Measurements from ENCODE around the gene TEDDM1.

DNA sequence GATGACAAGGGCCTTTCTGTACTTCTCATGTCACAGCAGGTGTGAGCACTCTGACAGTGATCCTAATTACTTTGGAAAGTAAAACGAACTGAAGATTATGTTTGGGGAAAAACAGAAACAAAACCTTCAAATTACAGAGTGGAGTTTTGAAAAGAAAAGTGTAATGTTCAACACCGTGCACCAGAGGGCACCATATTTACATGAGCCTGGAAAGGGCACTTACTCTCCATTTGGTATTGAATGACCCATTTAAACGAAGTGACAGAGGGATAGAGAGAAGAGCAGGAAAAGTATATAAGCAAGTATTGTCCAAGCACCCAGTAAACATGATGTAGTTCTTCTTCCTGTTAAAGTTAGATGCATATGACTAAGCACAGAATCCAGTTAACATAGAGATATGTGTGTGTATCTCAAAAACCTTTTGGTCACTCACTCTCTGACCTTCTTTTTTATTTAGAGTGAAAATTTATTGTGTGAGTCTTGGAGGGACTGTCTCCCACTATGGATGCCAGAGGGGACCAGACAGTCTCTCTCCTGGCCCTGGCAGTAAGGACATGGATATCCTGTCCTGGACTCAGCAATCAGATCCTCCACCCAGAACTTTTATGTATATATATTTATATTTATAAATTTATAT lies 45.7 kb upstream of the TEDDM1 start:
- TF ChIP-seq, protein P1, sequence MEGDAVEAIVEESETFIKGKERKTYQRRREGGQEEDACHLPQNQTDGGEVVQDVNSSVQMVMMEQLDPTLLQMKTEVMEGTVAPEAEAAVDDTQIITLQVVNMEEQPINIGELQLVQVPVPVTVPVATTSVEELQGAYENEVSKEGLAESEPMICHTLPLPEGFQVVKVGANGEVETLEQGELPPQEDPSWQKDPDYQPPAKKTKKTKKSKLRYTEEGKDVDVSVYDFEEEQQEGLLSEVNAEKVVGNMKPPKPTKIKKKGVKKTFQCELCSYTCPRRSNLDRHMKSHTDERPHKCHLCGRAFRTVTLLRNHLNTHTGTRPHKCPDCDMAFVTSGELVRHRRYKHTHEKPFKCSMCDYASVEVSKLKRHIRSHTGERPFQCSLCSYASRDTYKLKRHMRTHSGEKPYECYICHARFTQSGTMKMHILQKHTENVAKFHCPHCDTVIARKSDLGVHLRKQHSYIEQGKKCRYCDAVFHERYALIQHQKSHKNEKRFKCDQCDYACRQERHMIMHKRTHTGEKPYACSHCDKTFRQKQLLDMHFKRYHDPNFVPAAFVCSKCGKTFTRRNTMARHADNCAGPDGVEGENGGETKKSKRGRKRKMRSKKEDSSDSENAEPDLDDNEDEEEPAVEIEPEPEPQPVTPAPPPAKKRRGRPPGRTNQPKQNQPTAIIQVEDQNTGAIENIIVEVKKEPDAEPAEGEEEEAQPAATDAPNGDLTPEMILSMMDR (IDR thresholded peaks at IDR 0.05; ENCODE audit: extremely low read depth in 1 of 2, insufficient read depth in 1 of 2, low read depth in 1 of 2, low read length in 2 of 2), result peak; percentile 48 to 55
- TF ChIP-seq POLR2A (IDR thresholded peaks at IDR 0.05; ENCODE audit: low read depth, low read length), result no peak

Data from endothelial cell of umbilical vein (primary cell).